ENCODE data around the gene WWTR1. TPM values are rescaled to one million over a fixed set of nuclear protein-coding genes. Genes with fewer than 3 reads are reported as not detected.

WWTR1 gene
- total RNA-seq, result 198 and 225 TPM in 2 replicates

DNA sequence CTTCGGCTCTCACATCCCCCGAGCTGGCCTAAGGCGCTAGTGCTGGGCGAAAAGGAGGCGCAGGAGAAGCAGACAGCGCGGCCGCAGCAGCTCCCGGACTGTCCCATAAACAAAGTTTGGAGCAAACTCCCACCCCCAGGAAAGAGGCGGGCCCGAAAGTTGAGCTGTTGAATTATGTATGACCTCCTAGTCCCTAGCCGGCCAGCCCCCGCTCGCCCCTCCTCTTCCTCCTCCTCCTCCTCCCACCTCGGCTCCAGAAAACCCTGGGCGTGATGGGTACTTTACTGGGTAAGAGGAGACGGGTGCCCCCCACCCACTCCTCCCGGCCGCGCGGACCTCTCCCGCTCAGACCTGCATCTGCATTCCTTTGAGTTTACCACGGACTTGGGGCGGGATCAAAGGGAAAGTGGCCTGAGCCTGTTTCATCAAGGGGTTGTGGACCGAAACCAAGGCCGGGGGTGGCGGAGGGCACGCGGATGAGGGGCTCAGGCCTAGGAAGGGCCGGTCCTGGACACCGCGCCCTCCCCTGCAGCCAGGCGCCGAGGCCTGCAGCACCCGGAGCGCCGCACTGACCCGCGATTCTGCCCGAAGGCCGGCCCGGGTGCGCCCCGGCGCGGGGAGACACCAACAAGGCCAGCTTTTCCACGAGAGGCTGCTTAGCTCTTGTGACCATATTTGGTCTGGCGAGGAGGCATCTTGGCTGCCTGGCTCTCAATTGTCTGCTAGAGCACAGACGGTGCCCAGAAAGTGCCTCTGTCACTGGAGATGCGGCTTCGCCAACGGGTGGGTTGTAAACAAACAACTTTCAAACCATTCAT is at the start of gene WWTR1:
Gene WWTR1, minus strand, starts transcription at position 100 of the 818 bp plus-strand sequence. CDS start 719 bp downstream, outside the sequence.

DNA sequence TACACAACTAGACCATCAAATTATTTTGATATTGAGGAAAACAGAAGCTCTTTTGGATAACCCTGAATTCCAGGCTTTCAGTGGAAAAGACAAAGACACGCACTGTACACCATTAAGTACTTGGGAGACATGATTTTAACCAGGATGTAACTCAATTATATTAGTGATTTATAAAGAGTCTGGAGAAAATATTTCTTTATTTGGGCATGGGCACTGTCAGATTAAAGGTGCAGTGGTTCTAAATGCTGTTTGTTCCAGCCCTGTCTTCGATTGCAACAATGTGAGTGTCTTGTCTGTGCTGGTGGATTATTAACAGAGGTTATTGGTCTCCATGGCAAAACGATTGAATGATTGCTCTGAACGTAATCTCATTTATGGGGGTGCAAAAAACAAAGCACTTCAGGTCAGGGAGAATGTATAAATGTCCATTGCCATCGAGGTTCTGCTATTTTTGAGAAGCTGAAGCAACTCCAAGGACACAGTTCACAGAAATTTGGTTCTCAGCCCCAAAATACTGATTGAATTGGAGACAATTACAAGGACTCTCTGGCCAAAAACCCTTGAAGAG is 183.5 kb downstream of the WWTR1 start, which contains the start of gene TM4SF4:
Gene TM4SF4, plus strand, starts transcription at position 448 of the 568 bp plus-strand sequence. CDS start 181 bp downstream, outside the sequence.

Other genes starting within 250 kb of the WWTR1 start
- gene TM4SF4, start 183.3 kb downstream of the WWTR1 start, total RNA-seq, result 0.11 and 0.34 TPM in 2 replicates
- 23.5 and 30.7 TPM in 2 replicates for gene COMMD2, start 94.5 kb upstream of the WWTR1 start, total RNA-seq
- not detected in 2 replicates for gene ANKUB1, start 134.5 kb upstream of the WWTR1 start, total RNA-seq
- gene RNF13, start 155.2 kb upstream of the WWTR1 start, total RNA-seq, result 77.0 and 84.6 TPM in 2 replicates